Upper lobe of left lung (tissue), 6 donors: ENCODE measurements around the gene EHD2. TPM values are rescaled to one million over a fixed set of nuclear protein-coding genes. Genes with fewer than 3 reads are reported as not detected.

ENCODE experiments used
- ATAC-seq, 2 donors: fragments of 200-7000 bp; cut with Tn5 transposase; one replicate each; pipeline ENCODE4 v1.9.1; 2022; ENCODE audit warnings: mild to moderate bottlenecking in 2 of 2, moderate library complexity in 2 of 2; ENCODE audit not compliant: low FRiP score in 2 of 2
- DNase-seq, 2 donors: peaks; one replicate each; pipeline ENCODE4 v3.0.0-alpha.2; 2019 to 2020
- H3K27ac ChIP-seq, 4 donors: fragments of 200-600 bp; sonication (generic); one replicate each; pipeline ENCODE4 v1.5.1; 2016 to 2019
- H3K27me3 ChIP-seq, 4 donors: fragments of 200-600 bp; sonication (generic); one replicate each; pipeline ENCODE4 v1.5.1; 2017 to 2019
- H3K36me3 ChIP-seq, 4 donors: fragments of 200-600 bp; sonication (generic); one replicate each; pipeline ENCODE4 v1.5.1; 2016 to 2019
- H3K4me1 ChIP-seq, 4 donors: fragments of 200-600 bp; sonication (generic); one replicate each; pipeline ENCODE4 v1.5.1; 2018 to 2019
- H3K4me3 ChIP-seq, 4 donors: fragments of 200-600 bp; sonication (generic); one replicate each; pipeline ENCODE4 v1.5.1; 2017 to 2019; ENCODE audit warnings: mild to moderate bottlenecking in 2 of 4, moderate library complexity in 1 of 4
- H3K9me3 ChIP-seq, 4 donors: fragments of 200-600 bp; sonication (generic); one replicate each; pipeline ENCODE4 v1.5.1; 2018 to 2019
- CTCF ChIP-seq, 6 experiments: fragments of 450-650 bp in 4 of 6; fragments of 200-600 bp in 2 of 6; sonication (generic) in 2 of 6; IDR thresholded peaks; one replicate each; pipeline ENCODE4 v1.5.1; 2016 to 2019; ENCODE audit warnings: antibody characterized with exemption in 6 of 6
- EP300 ChIP-seq, 4 donors: sonication (generic); formaldehyde crosslinking; IDR thresholded peaks; one replicate each; pipeline ENCODE4 v1.5.1; 2017; ENCODE audit warnings: antibody characterized with exemption in 4 of 4, control low read depth in 2 of 4
- POLR2A ChIP-seq, 4 donors: fragments of 450-650 bp; IDR thresholded peaks; one replicate each; pipeline ENCODE4 v1.5.1; 2016 to 2017; ENCODE audit warnings: antibody characterized with exemption in 4 of 4, mild to moderate bottlenecking in 2 of 4
- POLR2AphosphoS5 ChIP-seq, 2 donors: sonication (generic); formaldehyde crosslinking; IDR thresholded peaks; one replicate each; pipeline ENCODE4 v1.5.1; 2017; ENCODE audit warnings: antibody characterized with exemption in 2 of 2
- WGBS, 2 donors: methylation state at CpG; one replicate each; pipeline ENCODE4 v1.1.5; 2017 to 2018; 5-methylcytosine and 5-hydroxymethylcytosine counted together
- total RNA-seq, 6 donors: library from RNA; depleted of rRNA in 4 of 6; stranded (reverse); fragments of >200 nt in 4 of 6; gene quantifications; one replicate each; pipeline versions ENCODE4 v1.1.0 to v1.2.1, GENCODE V29; 2016 to 2021
- donor health status: DM: no; HTN: no; CAD: no; lungs with moderate emphysema.
- donor health status: DM: no; HTN: yes; CAD: no; lungs with severe emphysema.

EHD2 gene
- total RNA-seq, 6 donors from 2014 or later: 80.7 to 426 (median 181) TPM

- Histone ChIP-seq H3K4me1 (no peaks in the 10 kb centered on the region), H3K9me3 (no peaks in the 10 kb centered on the region), H3K4me3 (no peak overlapping the region), H3K36me3 (peaks cover 0 to 45% (median 23%) of the 10 kb centered on the region in 4 donors), H3K27me3 (no peaks in the 10 kb centered on the region), H3K27ac (no peak overlapping the region)
- WGBS, 2 donors: 56 to 70% methylated on average over 7 of the region's 7 CpGs
- ATAC-seq (no peak), DNase-seq (no peak)
- TF ChIP-seq CTCF (IDR thresholded peaks at IDR 0.05): no peak
- no peak for TF ChIP-seq POLR2AphosphoS5 (IDR thresholded peaks at IDR 0.05)
- TF ChIP-seq EP300 (IDR thresholded peaks at IDR 0.05): no peak
- no peak for TF ChIP-seq POLR2A (IDR thresholded peaks at IDR 0.05)
Observed at GRCh38 chr19:47691782-47692181, 21.4 kb upstream of the EHD2 start.

- 86 to 92% methylated on average over 14 to 16 of the region's 17 CpGs for WGBS, 2 donors
- H3K9me3 ChIP-seq: no peaks in the 10 kb centered on the region
- H3K27ac ChIP-seq: no peak overlapping the region
- TF ChIP-seq CTCF (IDR thresholded peaks at IDR 0.05) (no peak), POLR2A (IDR thresholded peaks at IDR 0.05) (no peak), POLR2AphosphoS5 (IDR thresholded peaks at IDR 0.05) (no peak), EP300 (IDR thresholded peaks at IDR 0.05) (no peak)
- H3K36me3 ChIP-seq: peaks cover 1 to 47% (median 25%) of the 10 kb centered on the region in 4 donors
- H3K4me1 ChIP-seq: peaks cover 0 to 6% (median 0%) of the 10 kb centered on the region in 4 donors
- no peaks in the 10 kb centered on the region for H3K27me3 ChIP-seq
- no peak overlapping the region for H3K4me3 ChIP-seq
- ATAC-seq: no peak
- no peak for DNase-seq
Observed at GRCh38 chr19:47693489-47693888, 19.7 kb upstream of the EHD2 start.

- H3K27ac ChIP-seq: no peak overlapping the region
- H3K4me3 ChIP-seq: no peak overlapping the region
- no peaks in the 10 kb centered on the region for H3K9me3 ChIP-seq
- peaks cover 0 to 6% (median 0%) of the 10 kb centered on the region in 4 donors for H3K4me1 ChIP-seq
- H3K27me3 ChIP-seq: no peaks in the 10 kb centered on the region
- DNase-seq (no peak), ATAC-seq (no peak)
- H3K36me3 ChIP-seq: peaks cover 5 to 51% (median 30%) of the 10 kb centered on the region in 4 donors
- 92 to 96% methylated on average over 9 to 12 of the region's 14 CpGs for WGBS, 2 donors
- TF ChIP-seq POLR2AphosphoS5 (IDR thresholded peaks at IDR 0.05): no peak
- no peak for TF ChIP-seq CTCF (IDR thresholded peaks at IDR 0.05)
- TF ChIP-seq POLR2A (IDR thresholded peaks at IDR 0.05): no peak
- no peak for TF ChIP-seq EP300 (IDR thresholded peaks at IDR 0.05)
Observed at GRCh38 chr19:47693903-47694302, 19.3 kb upstream of the EHD2 start.

GRCh38 chr19:47694466-47695273 lies 18.6 kb upstream of the EHD2 start:
- Histone ChIP-seq H3K27me3 (no peaks in the 10 kb centered on the region), H3K4me3 (no peak overlapping the region), H3K4me1 (peaks cover 0 to 6% (median 0%) of the 10 kb centered on the region in 4 donors), H3K36me3 (peaks cover 6 to 59% (median 37%) of the 10 kb centered on the region in 4 donors), H3K9me3 (no peaks in the 10 kb centered on the region), H3K27ac (no peak overlapping the region)
- DNase-seq: peak in 1 of 2 donors; percentile 77
- ATAC-seq: no peak
- TF ChIP-seq POLR2A (IDR thresholded peaks at IDR 0.05) (no peak), POLR2AphosphoS5 (IDR thresholded peaks at IDR 0.05) (no peak), CTCF (IDR thresholded peaks at IDR 0.05) (no peak), EP300 (IDR thresholded peaks at IDR 0.05) (no peak)
- 91 to 95% methylated on average over 18 to 27 of the region's 28 CpGs for WGBS, 2 donors
